ENCODE data around the gene ZFYVE21. TPM values are rescaled to one million over a fixed set of nuclear protein-coding genes. Genes with fewer than 3 reads are reported as not detected.
"Not testable (repeated sequence)": the region's sequence is repeated elsewhere in the genome, so short reads cannot be mapped to it uniquely, and the experiment has no call there.

Gene ZFYVE21
- total RNA-seq, 5 donors from 2014 or later (not counting 1 experiment from before 2014, with no cell fraction given) = 8.8 to 22.8 (median 22.1) TPM

DNA sequence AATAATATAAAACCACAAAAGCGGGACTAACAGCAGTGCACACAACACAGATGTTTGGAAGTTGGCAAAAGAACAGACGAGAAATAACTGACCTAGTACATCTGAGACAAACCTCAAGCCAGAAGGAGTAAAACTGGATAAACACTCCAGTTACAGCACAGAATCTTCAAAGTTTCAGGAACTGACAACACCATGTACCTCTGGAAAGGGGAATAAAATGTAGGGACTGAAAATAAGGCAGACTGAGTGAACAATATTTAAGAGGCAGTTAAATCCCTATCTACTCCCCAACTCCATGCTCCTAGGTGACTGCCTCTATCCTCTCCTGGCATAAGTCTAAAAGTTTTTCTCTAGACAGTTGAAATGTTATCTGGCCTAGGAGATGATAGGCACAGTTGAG, 57.9 kb downstream of the ZFYVE21 start:
- Mint-ChIP-seq H3K27ac (no peak overlapping the region), H3K4me3 (no peak overlapping the region), H3K36me3 (peaks cover 56% of the 10 kb centered on the region), H3K9me3 (no peaks in the 10 kb centered on the region), H3K4me1 (no peaks in the 10 kb centered on the region), H3K27me3 (no peaks in the 10 kb centered on the region)
- Histone ChIP-seq H3K4me3 (ENCODE audit: control insufficient read depth in 1 of 2, extremely low read depth in 1 of 2, low read length in 1 of 2) (no peak overlapping the region), H3K27ac (ENCODE audit: low read length) (no peak overlapping the region), H3K27me3 (replicated peaks in 1 of 2; ENCODE audit: control insufficient read depth in 2 of 2, extremely low read depth in 1 of 2, insufficient read depth in 2 of 2, low read length in 1 of 2) (no peaks in the 10 kb centered on the region), H3K4me1 (ENCODE audit: control insufficient read depth in 1 of 2, extremely low read depth in 1 of 2, insufficient read depth in 2 of 2, low read length in 2 of 2) (no peaks in the 10 kb centered on the region), H3K36me3 (ENCODE audit: control insufficient read depth in 2 of 2, extremely low read depth in 1 of 2, insufficient read depth in 1 of 2, low read length in 1 of 2) (peaks cover 0 to 1% of the 10 kb centered on the region in 2 donors), H3K9me3 (no peaks in the 10 kb centered on the region)
- DNase-seq = no peak
- ChIA-PET CTCF (no interaction called here), POLR2A (no interaction called here)
- no peak for ATAC-seq (replicated peaks in 1 of 4)
- 100% methylated on average over 1 of the region's 2 CpGs for WGBS (ENCODE audit: insufficient coverage)

GRCh38 chr14:103775506-103775905, 59.9 kb downstream of the ZFYVE21 start:
- H3K4me3 ChIP-seq (ENCODE audit: control insufficient read depth in 1 of 2, extremely low read depth in 1 of 2, low read length in 1 of 2) = no peak overlapping the region
- 83% methylated on average over 1 of the region's 7 CpGs for WGBS (ENCODE audit: insufficient coverage)
- H3K27ac ChIP-seq (ENCODE audit: low read length) = no peak overlapping the region
- Mint-ChIP-seq H3K4me3 (no peak overlapping the region), H3K4me1 (no peaks in the 10 kb centered on the region), H3K9me3 (no peaks in the 10 kb centered on the region), H3K27ac (no peak overlapping the region), H3K27me3 (no peaks in the 10 kb centered on the region), H3K36me3 (peaks cover 56% of the 10 kb centered on the region)
- ChIA-PET POLR2A (no interaction called here), CTCF (no interaction called here)
- DNase-seq (no peak), ATAC-seq (replicated peaks in 1 of 4) (no peak)
- no peaks in the 10 kb centered on the region for H3K27me3 ChIP-seq (replicated peaks in 1 of 2; ENCODE audit: control insufficient read depth in 2 of 2, extremely low read depth in 1 of 2, insufficient read depth in 2 of 2, low read length in 1 of 2)
- no peaks in the 10 kb centered on the region for H3K4me1 ChIP-seq (ENCODE audit: control insufficient read depth in 1 of 2, extremely low read depth in 1 of 2, insufficient read depth in 2 of 2, low read length in 2 of 2)
- H3K36me3 ChIP-seq (ENCODE audit: control insufficient read depth in 2 of 2, extremely low read depth in 1 of 2, insufficient read depth in 1 of 2, low read length in 1 of 2) = peaks cover 0 to 4% of the 10 kb centered on the region in 2 donors
- H3K9me3 ChIP-seq = no peaks in the 10 kb centered on the region

DNA sequence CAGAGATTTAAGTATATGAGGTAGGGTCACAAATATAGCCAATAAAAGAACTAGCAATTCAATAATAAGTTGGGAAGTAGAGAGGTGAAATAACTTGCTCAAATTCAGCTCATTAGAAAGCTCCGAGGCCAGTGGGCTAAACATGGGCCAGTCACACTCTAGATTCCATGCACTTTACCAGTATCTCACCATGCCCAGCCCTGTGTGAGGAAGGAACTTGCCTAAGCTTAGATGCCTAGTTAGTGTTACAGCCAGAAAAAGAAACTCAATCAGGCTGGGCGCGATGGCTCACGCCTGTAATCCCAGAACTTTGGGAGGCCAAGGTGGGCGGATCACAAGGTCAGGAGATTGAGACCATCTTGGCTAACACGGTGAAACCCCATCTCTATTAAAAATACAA, 60.7 kb downstream of the ZFYVE21 start:
- CTCF ChIA-PET; H3K36me3 ChIP-seq (ENCODE audit: control insufficient read depth in 2 of 2, extremely low read depth in 1 of 2, insufficient read depth in 1 of 2, low read length in 1 of 2); H3K27me3 ChIP-seq (replicated peaks in 1 of 2; ENCODE audit: control insufficient read depth in 2 of 2, extremely low read depth in 1 of 2, insufficient read depth in 2 of 2, low read length in 1 of 2); ATAC-seq (replicated peaks in 1 of 4); H3K4me3 Mint-ChIP-seq; H3K4me3 ChIP-seq (ENCODE audit: control insufficient read depth in 1 of 2, extremely low read depth in 1 of 2, low read length in 1 of 2); DNase-seq; H3K4me1 ChIP-seq (ENCODE audit: control insufficient read depth in 1 of 2, extremely low read depth in 1 of 2, insufficient read depth in 2 of 2, low read length in 2 of 2); H3K27ac ChIP-seq (ENCODE audit: low read length); H3K27ac Mint-ChIP-seq; H3K4me1 Mint-ChIP-seq; H3K9me3 Mint-ChIP-seq; H3K27me3 Mint-ChIP-seq; H3K9me3 ChIP-seq: not testable (repeated sequence)
- WGBS (ENCODE audit: insufficient coverage) = 95% methylated on average over 4 of the region's 6 CpGs
- POLR2A ChIA-PET = interaction anchor here in 1 of 2 donors (0.6 kb wide), 1 partner anchor 132 kb away, joined by 3 read pairs; no protein-coding TSS in a partner anchor
- peaks cover 56% of the 10 kb centered on the region for H3K36me3 Mint-ChIP-seq

DNA sequence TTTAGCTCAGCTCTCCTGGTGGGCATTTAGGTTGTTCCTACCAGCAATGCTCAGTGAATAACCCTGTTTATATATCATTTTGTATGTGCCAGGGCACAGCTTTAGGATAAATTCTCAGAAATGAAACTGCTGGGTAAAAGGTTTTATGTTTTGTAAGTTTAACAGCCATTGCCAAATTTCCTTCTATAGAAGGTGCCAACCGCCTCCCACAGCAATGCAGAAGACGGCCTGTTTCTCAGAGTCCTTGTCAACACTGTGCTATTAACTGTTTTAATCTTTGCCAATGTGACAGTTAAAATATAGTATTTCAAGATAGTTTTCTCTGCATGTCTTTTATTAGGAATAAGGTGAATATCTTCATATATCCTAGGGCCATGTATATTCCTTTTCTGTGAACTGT, 66.8 kb downstream of the ZFYVE21 start:
- no peaks in the 10 kb centered on the region for H3K27me3 Mint-ChIP-seq
- Histone ChIP-seq H3K9me3 (no peaks in the 10 kb centered on the region), H3K36me3 (ENCODE audit: control insufficient read depth in 2 of 2, extremely low read depth in 1 of 2, insufficient read depth in 1 of 2, low read length in 1 of 2) (peaks cover 4 to 7% of the 10 kb centered on the region in 2 donors), H3K4me1 (ENCODE audit: control insufficient read depth in 1 of 2, extremely low read depth in 1 of 2, insufficient read depth in 2 of 2, low read length in 2 of 2) (no peaks in the 10 kb centered on the region), H3K4me3 (ENCODE audit: control insufficient read depth in 1 of 2, extremely low read depth in 1 of 2, low read length in 1 of 2) (no peak overlapping the region), H3K27me3 (replicated peaks in 1 of 2; ENCODE audit: control insufficient read depth in 2 of 2, extremely low read depth in 1 of 2, insufficient read depth in 2 of 2, low read length in 1 of 2) (no peaks in the 10 kb centered on the region), H3K27ac (ENCODE audit: low read length) (no peak overlapping the region)
- H3K4me3 Mint-ChIP-seq = no peak overlapping the region
- H3K4me1 Mint-ChIP-seq = no peaks in the 10 kb centered on the region
- ChIA-PET CTCF (no interaction called here), POLR2A (no interaction called here)
- WGBS (ENCODE audit: insufficient coverage) = 100% methylated on average over 1 of the region's 2 CpGs
- DNase-seq = no peak
- H3K27ac Mint-ChIP-seq = no peak overlapping the region
- ATAC-seq (replicated peaks in 1 of 4) = no peak
- H3K9me3 Mint-ChIP-seq = no peaks in the 10 kb centered on the region
- H3K36me3 Mint-ChIP-seq = peaks cover 24% of the 10 kb centered on the region

Other genes starting within 250 kb of the ZFYVE21 start
- gene CKB, start 193.0 kb upstream of the ZFYVE21 start, total RNA-seq = 1 to 10 TPM; 4.7 to 7.6 (median 6.6) TPM
- gene TRMT61A, start 186.6 kb upstream of the ZFYVE21 start, total RNA-seq = 10 to 100 TPM; 10.0 to 20.3 (median 17.6) TPM
- gene BAG5, start 153.2 kb upstream of the ZFYVE21 start, total RNA-seq = 10 to 100 TPM; 28.2 to 36.3 (median 31.1) TPM
- 10 to 100 TPM; 17.7 to 27.5 (median 22.3) TPM for gene COA8, start 152.8 kb upstream of the ZFYVE21 start, total RNA-seq
- gene KLC1, start 86.6 kb upstream of the ZFYVE21 start, total RNA-seq = 100 to 1,000 TPM; 177 to 241 (median 219) TPM
- 10 to 100 TPM in 3 of 5 donors, 1 to 10 TPM in 2; 7.4 to 15.1 (median 12.9) TPM for gene XRCC3, start 359 bp upstream of the ZFYVE21 start, total RNA-seq
- gene PPP1R13B, start 131.8 kb downstream of the ZFYVE21 start, total RNA-seq = 10 to 100 TPM; 23.8 to 32.4 (median 29.9) TPM
- 1 to 10 TPM in 1 of 5 donors, under 1 TPM in 4; 0.43 to 1.3 (median 0.56) TPM for gene TDRD9, start 212.6 kb downstream of the ZFYVE21 start, total RNA-seq
- gene RD3L, start 226.7 kb downstream of the ZFYVE21 start, total RNA-seq = not detected

Data from T-cell (primary cell).